Thyroid gland (tissue), 4 donors: Measurements from ENCODE around the gene ZNF580. TPM values are rescaled to one million over a fixed set of nuclear protein-coding genes. Genes with fewer than 3 reads are reported as not detected.

ENCODE experiments used
- DNase-seq, 2 donors: peaks; one replicate each; pipeline ENCODE4 v3.0.0-alpha.2; 2019
- H3K27ac ChIP-seq, 3 donors: fragments of 200-600 bp; sonication (generic); 1 replicate in 2 of 3; 2 replicates in 1 of 3; pipeline ENCODE4 v1.5.1; 2016 to 2019; ENCODE audit warnings: mild to moderate bottlenecking in 1 of 3, moderate library complexity in 1 of 3
- H3K27me3 ChIP-seq: fragments of 200-600 bp; sonication (generic); one replicate; pipeline ENCODE4 v1.5.1; 2019
- H3K36me3 ChIP-seq, 2 donors: fragments of 200-600 bp; sonication (generic); one replicate each; pipeline ENCODE4 v1.5.1; 2016 to 2019
- H3K4me1 ChIP-seq, 2 donors: fragments of 200-600 bp; sonication (generic); one replicate each; pipeline ENCODE4 v1.5.1; 2017 to 2019
- H3K4me3 ChIP-seq, 3 donors: fragments of 200-600 bp; sonication (generic); replicated peaks in 1 of 3; 1 replicate in 2 of 3; 2 replicates in 1 of 3; pipeline ENCODE4 v1.5.1; 2016; ENCODE audit warnings: mild to moderate bottlenecking in 1 of 3
- H3K9me3 ChIP-seq: fragments of 200-600 bp; sonication (generic); one replicate; pipeline ENCODE4 v1.5.1; 2017
- CTCF ChIP-seq, 6 experiments: fragments of 200-600 bp in 3 of 6; fragments of 450-650 bp in 3 of 6; sonication (generic) in 3 of 6; IDR thresholded peaks; one replicate each; pipeline ENCODE4 v1.5.1; 2016 to 2019; ENCODE audit warnings: antibody characterized with exemption in 6 of 6, mild to moderate bottlenecking in 2 of 6, inconsistent platforms in 1 of 6, moderate library complexity in 1 of 6
- POLR2A ChIP-seq, 2 donors: fragments of 450-650 bp; IDR thresholded peaks; one replicate each; pipeline ENCODE4 v1.6.1; 2017; ENCODE audit warnings: antibody characterized with exemption in 2 of 2, mild to moderate bottlenecking in 2 of 2, moderate library complexity in 1 of 2
- WGBS, 2 donors: methylation state at CpG; one replicate each; pipeline ENCODE4 v1.1.5; 2017; 5-methylcytosine and 5-hydroxymethylcytosine counted together
- intact Hi-C: fragments of 100-400 bp; cut with DNase I; formaldehyde crosslinking; loops from one replicate; pipeline ENCODE4 v1.15.1; 2023
- total RNA-seq, 4 donors: library from RNA; depleted of rRNA; stranded (reverse); fragments of >200 nt; gene quantifications; one replicate each; pipeline ENCODE4 v1.2.3, GENCODE V29; 2016

ZNF580 gene
- total RNA-seq, 4 donors from 2014 or later, result 29.9 to 61.1 (median 44.8) TPM

- no peaks in the 10 kb centered on the region for H3K27me3 ChIP-seq
- no peak overlapping the region for H3K27ac ChIP-seq
- H3K4me3 ChIP-seq, result no peak overlapping the region
- no peaks in the 10 kb centered on the region for H3K4me1 ChIP-seq
- H3K9me3 ChIP-seq, result no peaks in the 10 kb centered on the region
- intact Hi-C loops, result no loop called here
- no peak for TF ChIP-seq CTCF (IDR thresholded peaks at IDR 0.05)
- TF ChIP-seq POLR2A (IDR thresholded peaks at IDR 0.05), result no peak
- peaks cover 11 to 19% of the 10 kb centered on the region in 2 donors for H3K36me3 ChIP-seq
- DNase-seq, result no peak
- 92 to 98% methylated on average over 4 of the region's 4 CpGs for WGBS, 2 donors
Measured at GRCh38 chr19:55594996-55595545, 45.7 kb upstream of the ZNF580 start.

GRCh38 chr19:55596304-55596703, 44.5 kb upstream of the ZNF580 start:
- intact Hi-C loops, result no loop called here
- 94 to 97% methylated on average over 3 of the region's 3 CpGs for WGBS, 2 donors
- Histone ChIP-seq H3K27me3 (no peaks in the 10 kb centered on the region), H3K4me1 (peaks cover 6 to 7% of the 10 kb centered on the region in 2 donors), H3K36me3 (peaks cover 11 to 19% of the 10 kb centered on the region in 2 donors), H3K9me3 (no peaks in the 10 kb centered on the region), H3K4me3 (no peak overlapping the region), H3K27ac (no peak overlapping the region)
- no peak for DNase-seq
- TF ChIP-seq POLR2A (IDR thresholded peaks at IDR 0.05) (no peak), CTCF (IDR thresholded peaks at IDR 0.05) (no peak)

GRCh38 chr19:55597501-55597921, 43.3 kb upstream of the ZNF580 start:
- intact Hi-C loops, result no loop called here
- Histone ChIP-seq H3K4me1 (peaks cover 6 to 8% of the 10 kb centered on the region in 2 donors), H3K27me3 (no peaks in the 10 kb centered on the region), H3K36me3 (peaks cover 11 to 16% of the 10 kb centered on the region in 2 donors), H3K27ac (no peak overlapping the region), H3K4me3 (no peak overlapping the region), H3K9me3 (no peaks in the 10 kb centered on the region)
- no peak for TF ChIP-seq CTCF (IDR thresholded peaks at IDR 0.05)
- no peak for TF ChIP-seq POLR2A (IDR thresholded peaks at IDR 0.05)
- 98% methylated on average over 26 to 30 of the region's 30 CpGs for WGBS, 2 donors
- no peak for DNase-seq

GRCh38 chr19:55598034-55598433, 42.8 kb upstream of the ZNF580 start:
- intact Hi-C loops, result no loop called here
- no peaks in the 10 kb centered on the region for H3K27me3 ChIP-seq
- H3K4me1 ChIP-seq, result peaks cover 6 to 8% of the 10 kb centered on the region in 2 donors
- peaks cover 11 to 13% of the 10 kb centered on the region in 2 donors for H3K36me3 ChIP-seq
- no peak overlapping the region for H3K4me3 ChIP-seq
- H3K9me3 ChIP-seq, result no peaks in the 10 kb centered on the region
- no peak for TF ChIP-seq POLR2A (IDR thresholded peaks at IDR 0.05)
- TF ChIP-seq CTCF (IDR thresholded peaks at IDR 0.05), result no peak
- H3K27ac ChIP-seq, result no peak overlapping the region
- no peak for DNase-seq
- WGBS, 2 donors, result 81% methylated on average over 9 of the region's 9 CpGs

GRCh38 chr19:55598719-55599467, 41.9 kb upstream of the ZNF580 start:
- WGBS, 2 donors, result 8 to 9% methylated on average over 21 to 22 of the region's 26 CpGs
- no peaks in the 10 kb centered on the region for H3K9me3 ChIP-seq
- intact Hi-C loops, result no loop called here

More at GRCh38 chr19:55598719-55599467, 41.9 kb upstream of the ZNF580 start:
- Histone ChIP-seq H3K27me3 (no peaks in the 10 kb centered on the region), H3K27ac (peak overlapping the region; percentile 88 to 99 (median 94)), H3K4me3 (peak overlapping the region; percentile 56 to 75 (median 72)), H3K4me1 (peaks cover 6 to 8% of the 10 kb centered on the region in 2 donors), H3K36me3 (peaks cover 11 to 13% of the 10 kb centered on the region in 2 donors)
- TF ChIP-seq POLR2A (IDR thresholded peaks at IDR 0.05) (peak in 1 of 2 donors; percentile 51), CTCF (IDR thresholded peaks at IDR 0.05) (peak in 1 of 6 experiments; percentile 6)
- DNase-seq, result peak; percentile 83 to 84
